ENCODE measurements around the gene MSANTD1.
A peak's percentile ranks its signal among the peaks of the same experiment; 100 is the strongest.
"Not testable (repeated sequence)": the region's sequence is repeated elsewhere in the genome, so short reads cannot be mapped to it uniquely, and the experiment has no call there.

Gene MSANTD1

GRCh38 chr4:3287271-3287971 is 38.5 kb downstream of the MSANTD1 start:
- DNase-seq (ENCODE audit: low read depth in 3 of 3, low spot score in 1 of 3), result no peak

- no peak for DNase-seq (ENCODE audit: low read depth in 3 of 3, low spot score in 1 of 3)
Measured at GRCh38 chr4:3287972-3288570, 39.1 kb downstream of the MSANTD1 start.

- no peak for DNase-seq (ENCODE audit: low read depth in 3 of 3, low spot score in 1 of 3)
Measured at GRCh38 chr4:3288571-3289094, 39.7 kb downstream of the MSANTD1 start.

GRCh38 chr4:3290476-3290875 is 41.5 kb downstream of the MSANTD1 start:
- no peak for DNase-seq (ENCODE audit: low read depth in 3 of 3, low spot score in 1 of 3)

GRCh38 chr4:3290889-3291321 is 41.9 kb downstream of the MSANTD1 start:
- no peak for DNase-seq (ENCODE audit: low read depth in 3 of 3, low spot score in 1 of 3)

- no peak for DNase-seq (ENCODE audit: low read depth in 3 of 3, low spot score in 1 of 3)
Measured at GRCh38 chr4:3291411-3291968, 42.5 kb downstream of the MSANTD1 start.

GRCh38 chr4:3291969-3292570 is 43.1 kb downstream of the MSANTD1 start:
- no peak for DNase-seq (ENCODE audit: low read depth in 3 of 3, low spot score in 1 of 3)

GRCh38 chr4:3292571-3293400 is 43.8 kb downstream of the MSANTD1 start, which contains the start of gene RGS12:
Gene RGS12, plus strand, starts transcription at chr4:3293021. Its CDS starts 23,150 bp downstream, at chr4:3316171.
- peak; percentile 62 to 78 (median 72) for DNase-seq (ENCODE audit: low read depth in 3 of 3, low spot score in 1 of 3)

GRCh38 chr4:3293401-3294391 is 44.7 kb downstream of the MSANTD1 start:
- DNase-seq (ENCODE audit: low read depth in 3 of 3, low spot score in 1 of 3), result no peak

- no peak for DNase-seq (ENCODE audit: low read depth in 3 of 3, low spot score in 1 of 3)
Measured at GRCh38 chr4:3294401-3295241, 45.7 kb downstream of the MSANTD1 start.

- no peak for DNase-seq (ENCODE audit: low read depth in 3 of 3, low spot score in 1 of 3)
Measured at GRCh38 chr4:3295837-3296624, 47.1 kb downstream of the MSANTD1 start.

- no peak for DNase-seq (ENCODE audit: low read depth in 3 of 3, low spot score in 1 of 3)
Measured at GRCh38 chr4:3296651-3297050, 47.7 kb downstream of the MSANTD1 start.

GRCh38 chr4:3297066-3297859 is 48.3 kb downstream of the MSANTD1 start:
- no peak for DNase-seq (ENCODE audit: low read depth in 3 of 3, low spot score in 1 of 3)

- no peak for DNase-seq (ENCODE audit: low read depth in 3 of 3, low spot score in 1 of 3)
Measured at GRCh38 chr4:3299122-3299975, 50.4 kb downstream of the MSANTD1 start.

GRCh38 chr4:3299976-3300671 is 51.2 kb downstream of the MSANTD1 start:
- DNase-seq (ENCODE audit: low read depth in 3 of 3, low spot score in 1 of 3), result no peak

- not testable (repeated sequence) for DNase-seq (ENCODE audit: low read depth in 3 of 3, low spot score in 1 of 3)
Measured at GRCh38 chr4:3300882-3301281, 51.9 kb downstream of the MSANTD1 start.

All from stimulated activated CD4-positive, alpha-beta T cell treated with anti-CD3 and anti-CD28 coated beads, TNF-alpha, amount 100 ng/mL, for 1 hour (primary cell).